MM.1S (cell line): Measurements from ENCODE around the gene NPPA.

ENCODE experiments used
- CTCF ChIP-seq: fragments of 300-600 bp; sonication (generic); IDR thresholded peaks from 2 replicates; pipeline ENCODE4 v1.5.1; 2016; ENCODE audit warnings: antibody characterized with exemption, low read length, mixed read lengths
- EZH2 ChIP-seq: fragments of 300-600 bp; sonication (generic); optimal IDR thresholded peaks from 2 replicates; pipeline ENCODE3; 2017; ENCODE audit warnings: low read depth, mild to moderate bottlenecking, antibody characterized with exemption, low read length, mixed read lengths
- EZH2phosphoT487 ChIP-seq: fragments of 300-600 bp; sonication (generic); IDR thresholded peaks from 2 replicates; pipeline ENCODE4 v1.6.1; 2018; ENCODE audit warnings: antibody characterized with exemption, low read length

GRCh38 chr1:11878891-11879190 is 31.3 kb upstream of the NPPA start:
- TF ChIP-seq CTCF (no peak), EZH2 (no peak), EZH2phosphoT487 (no peak)
